KMS-11 (cell line): ENCODE results near the gene GARIN3.

Experiments used
- H2AFZ ChIP-seq: fragments of 200-600 bp; sonication (generic); 2 replicates; pipeline ENCODE4 v1.6.1; 2016; ENCODE audit warnings: antibody characterized with exemption, mixed run types, low read depth
- H3K27ac ChIP-seq: fragments of 200-600 bp; sonication (generic); 2 replicates; pipeline ENCODE4 v1.6.1; 2016; ENCODE audit warnings: mild to moderate bottlenecking, mixed run types
- H3K27me3 ChIP-seq: fragments of 200-600 bp; sonication (generic); 2 replicates; pipeline ENCODE4 v1.6.1; 2017; ENCODE audit warnings: mild to moderate bottlenecking, low read depth, mixed run types, moderate library complexity; ENCODE audit not compliant: insufficient read depth
- H3K36me3 ChIP-seq: fragments of 200-600 bp; sonication (generic); 2 replicates; pipeline ENCODE4 v1.6.1; 2017; ENCODE audit warnings: mild to moderate bottlenecking, mixed run types; ENCODE audit not compliant: insufficient read depth
- H3K4me1 ChIP-seq: fragments of 200-600 bp; sonication (generic); 2 replicates; pipeline ENCODE4 v1.6.1; 2016; ENCODE audit warnings: mild to moderate bottlenecking, low read depth, mixed run types; ENCODE audit not compliant: poor library complexity, severe bottlenecking
- H3K4me2 ChIP-seq: fragments of 200-600 bp; sonication (generic); 2 replicates; pipeline ENCODE4 v1.7.0; 2016; ENCODE audit warnings: mild to moderate bottlenecking, mixed run types
- H3K4me3 ChIP-seq: fragments of 200-600 bp; sonication (generic); IDR thresholded peaks from 2 replicates; pipeline ENCODE4 v1.6.1; 2017; ENCODE audit warnings: low read depth, low read length, mixed read lengths; ENCODE audit not compliant: insufficient read depth
- H3K79me2 ChIP-seq: fragments of 200-600 bp; sonication (generic); 2 replicates; pipeline ENCODE4 v1.6.1; 2016; ENCODE audit warnings: low read depth, mixed run types; ENCODE audit not compliant: insufficient read depth
- H3K9ac ChIP-seq: fragments of 200-600 bp; sonication (generic); 2 replicates; pipeline ENCODE4 v1.6.1; 2016; ENCODE audit warnings: mild to moderate bottlenecking, mixed run types
- H4K20me1 ChIP-seq: fragments of 200-600 bp; sonication (generic); 2 replicates; pipeline ENCODE4 v1.6.1; 2016; ENCODE audit warnings: mild to moderate bottlenecking, mixed run types; ENCODE audit not compliant: insufficient read depth
- CTCF ChIP-seq: fragments of 200-600 bp; sonication (generic); conservative IDR thresholded peaks from 2 replicates; pipeline ENCODE4 v1.6.1; 2017; ENCODE audit warnings: low read depth, mild to moderate bottlenecking, antibody characterized with exemption, low read length, moderate library complexity, mixed read lengths

The GARIN3 gene

GRCh38 chr5:157175071-157175612 is 9.1 kb upstream of the GARIN3 start:
- Histone ChIP-seq H3K36me3 (no peaks in the 10 kb centered on the region), H3K4me1 (peaks cover 4% of the 10 kb centered on the region), H3K9ac (no peak overlapping the region), H3K27me3 (no peaks in the 10 kb centered on the region), H3K4me3 (no peak overlapping the region), H4K20me1 (no peaks in the 10 kb centered on the region), H3K27ac (no peak overlapping the region), H3K4me2 (no peak overlapping the region), H2AFZ (no peak overlapping the region), H3K79me2 (no peaks in the 10 kb centered on the region)
- no peak for TF ChIP-seq CTCF

GRCh38 chr5:157172403-157172802 is 6.3 kb upstream of the GARIN3 start:
- Histone ChIP-seq H4K20me1 (no peaks in the 10 kb centered on the region), H2AFZ (no peak overlapping the region), H3K27ac (no peak overlapping the region), H3K9ac (no peak overlapping the region), H3K36me3 (no peaks in the 10 kb centered on the region), H3K4me2 (no peak overlapping the region), H3K27me3 (no peaks in the 10 kb centered on the region), H3K79me2 (no peaks in the 10 kb centered on the region), H3K4me3 (no peak overlapping the region), H3K4me1 (peaks cover 4% of the 10 kb centered on the region)
- TF ChIP-seq CTCF: no peak

- no peak overlapping the region for H2AFZ ChIP-seq
- H3K4me3 ChIP-seq: no peak overlapping the region
- peaks cover 4% of the 10 kb centered on the region for H3K4me1 ChIP-seq
- no peak overlapping the region for H3K9ac ChIP-seq
- no peak for TF ChIP-seq CTCF
- no peak overlapping the region for H3K27ac ChIP-seq
- H3K36me3 ChIP-seq: no peaks in the 10 kb centered on the region
- no peaks in the 10 kb centered on the region for H3K27me3 ChIP-seq
- no peak overlapping the region for H3K4me2 ChIP-seq
- H3K79me2 ChIP-seq: no peaks in the 10 kb centered on the region
- H4K20me1 ChIP-seq: no peaks in the 10 kb centered on the region
Measured at GRCh38 chr5:157168286-157168685, 2.2 kb upstream of the GARIN3 start.

GRCh38 chr5:157167214-157167621 is 1.2 kb upstream of the GARIN3 start:
- Histone ChIP-seq H3K79me2 (no peaks in the 10 kb centered on the region), H3K4me3 (no peak overlapping the region), H3K4me2 (no peak overlapping the region), H3K9ac (no peak overlapping the region), H3K27me3 (no peaks in the 10 kb centered on the region), H3K27ac (no peak overlapping the region), H4K20me1 (no peaks in the 10 kb centered on the region), H2AFZ (no peak overlapping the region), H3K36me3 (no peaks in the 10 kb centered on the region), H3K4me1 (peaks cover 3% of the 10 kb centered on the region)
- no peak for TF ChIP-seq CTCF
